Fibroblast of villous mesenchyme (primary cell): ENCODE results near the gene P2RX4. TPM values are rescaled to one million over a fixed set of nuclear protein-coding genes. Genes with fewer than 3 reads are reported as not detected.
"Not testable (repeated sequence)": the region's sequence is repeated elsewhere in the genome, so short reads cannot be mapped to it uniquely, and the experiment has no call there.

ENCODE experiments used
- DNase-seq: peaks from one replicate; pipeline ENCODE4 v3.0.0-alpha.2; 2010; ENCODE audit warnings: low read depth
- H3K4me3 ChIP-seq: 2 replicates; pipeline ENCODE4 v1.5.1; 2011; ENCODE audit warnings: low read depth, mild to moderate bottlenecking, low read length
- total RNA-seq: library from RNA; depleted of rRNA; stranded (reverse); fragments of >200 nt; gene quantifications from 2 replicates; pipeline ENCODE4 v1.2.3, GENCODE V29; 2012
- TF ChIP-seq, protein P1 (sequence below): IDR thresholded peaks from 2 replicates; pipeline ENCODE4 v1.5.1; 2012; ENCODE audit warnings: low read depth, mild to moderate bottlenecking, low read length; ENCODE audit not compliant: insufficient read depth

Gene P2RX4
- total RNA-seq, 1 donor: 15.1 TPM

DNA sequence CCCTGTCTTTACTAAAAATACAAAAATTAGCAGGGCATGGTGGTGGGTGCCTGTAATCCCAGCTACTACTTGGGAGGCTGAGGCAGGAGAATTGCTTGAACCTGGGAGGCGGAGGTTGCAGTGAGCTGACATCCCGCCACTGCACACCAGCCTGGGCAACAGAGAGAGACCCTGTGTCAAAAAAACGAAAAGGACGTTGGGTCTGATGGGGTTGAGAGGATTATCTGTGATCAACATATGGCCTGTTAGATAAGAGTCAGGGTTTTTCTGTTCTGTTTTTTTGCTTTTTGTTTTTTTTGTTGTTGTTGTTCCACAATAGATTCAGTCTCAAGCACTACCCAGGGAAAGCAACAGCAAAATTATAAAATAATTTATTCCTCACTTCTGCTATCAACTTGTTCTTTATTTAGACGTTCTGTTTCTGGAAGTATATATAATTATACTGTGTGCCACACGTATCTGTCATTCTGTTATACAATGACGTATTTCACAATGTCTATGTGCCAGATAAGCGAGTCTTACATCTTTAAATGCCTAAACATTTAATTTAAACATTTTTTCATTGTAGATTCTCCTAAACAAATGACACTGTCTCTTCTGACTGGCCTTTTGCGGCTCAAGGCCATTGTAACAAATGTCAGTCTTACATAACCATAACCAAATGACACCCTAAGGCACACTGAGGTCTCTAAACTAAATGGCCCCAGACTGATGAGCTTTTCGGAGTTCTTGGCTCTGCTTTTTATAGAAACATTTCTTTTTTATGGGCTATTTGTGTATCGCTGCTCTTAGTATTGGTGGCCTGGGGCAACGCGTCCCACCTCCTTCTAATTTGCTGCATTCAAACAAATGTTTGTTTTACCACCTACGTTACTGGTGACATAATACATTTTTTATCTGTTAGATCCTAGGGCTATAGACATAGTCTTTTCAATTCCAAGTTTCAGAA, 7.2 kb upstream of the P2RX4 start:
- DNase-seq: no peak
- H3K4me3 ChIP-seq: no peak overlapping the region
- TF ChIP-seq, protein P1, sequence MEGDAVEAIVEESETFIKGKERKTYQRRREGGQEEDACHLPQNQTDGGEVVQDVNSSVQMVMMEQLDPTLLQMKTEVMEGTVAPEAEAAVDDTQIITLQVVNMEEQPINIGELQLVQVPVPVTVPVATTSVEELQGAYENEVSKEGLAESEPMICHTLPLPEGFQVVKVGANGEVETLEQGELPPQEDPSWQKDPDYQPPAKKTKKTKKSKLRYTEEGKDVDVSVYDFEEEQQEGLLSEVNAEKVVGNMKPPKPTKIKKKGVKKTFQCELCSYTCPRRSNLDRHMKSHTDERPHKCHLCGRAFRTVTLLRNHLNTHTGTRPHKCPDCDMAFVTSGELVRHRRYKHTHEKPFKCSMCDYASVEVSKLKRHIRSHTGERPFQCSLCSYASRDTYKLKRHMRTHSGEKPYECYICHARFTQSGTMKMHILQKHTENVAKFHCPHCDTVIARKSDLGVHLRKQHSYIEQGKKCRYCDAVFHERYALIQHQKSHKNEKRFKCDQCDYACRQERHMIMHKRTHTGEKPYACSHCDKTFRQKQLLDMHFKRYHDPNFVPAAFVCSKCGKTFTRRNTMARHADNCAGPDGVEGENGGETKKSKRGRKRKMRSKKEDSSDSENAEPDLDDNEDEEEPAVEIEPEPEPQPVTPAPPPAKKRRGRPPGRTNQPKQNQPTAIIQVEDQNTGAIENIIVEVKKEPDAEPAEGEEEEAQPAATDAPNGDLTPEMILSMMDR: no peak

DNA sequence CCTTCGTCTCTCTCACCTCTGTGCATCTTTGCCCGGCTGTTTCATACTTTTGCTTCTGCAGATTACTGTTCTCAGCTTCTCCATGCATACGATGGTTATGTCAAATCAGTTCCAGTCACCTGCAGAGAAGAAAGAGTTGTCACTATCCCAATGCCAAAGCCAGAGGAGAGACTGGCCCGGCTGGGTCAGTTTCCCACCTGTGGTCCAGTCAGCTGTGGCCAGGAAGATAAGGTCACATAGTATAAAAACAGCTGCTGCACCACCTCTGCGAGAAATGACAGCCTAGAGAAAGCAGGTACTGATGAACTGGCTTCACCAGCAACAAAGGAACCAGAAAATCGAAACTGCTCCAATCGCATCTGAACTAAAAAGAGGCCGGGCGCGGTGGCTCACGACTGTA, 6.4 kb upstream of the P2RX4 start:
- no peak for DNase-seq
- TF ChIP-seq, protein P1: no peak

DNA sequence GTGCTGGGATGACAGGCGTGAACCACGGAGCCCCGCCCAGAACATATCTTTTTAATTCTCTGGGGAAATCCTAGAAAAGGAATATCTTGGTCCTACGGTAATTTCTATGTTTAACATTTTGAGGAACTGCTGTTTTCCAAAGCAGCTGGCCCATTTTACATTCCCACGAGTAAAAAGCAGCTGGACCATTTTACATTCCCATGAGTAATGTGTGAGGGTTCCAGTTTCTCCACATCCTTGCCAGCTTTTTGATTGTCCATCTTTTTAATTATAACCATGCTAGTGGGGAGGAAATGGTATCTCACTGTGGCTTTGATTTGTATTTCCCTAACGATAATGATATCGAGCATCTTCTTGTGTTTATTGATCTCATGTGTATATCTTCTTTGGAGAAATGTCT, 4.4 kb upstream of the P2RX4 start:
- no peak overlapping the region for H3K4me3 ChIP-seq
- no peak for DNase-seq
- TF ChIP-seq, protein P1: no peak

More for the DNA sequence above, 6.4 kb upstream of the P2RX4 start:
- H3K4me3 ChIP-seq: no peak overlapping the region

DNA sequence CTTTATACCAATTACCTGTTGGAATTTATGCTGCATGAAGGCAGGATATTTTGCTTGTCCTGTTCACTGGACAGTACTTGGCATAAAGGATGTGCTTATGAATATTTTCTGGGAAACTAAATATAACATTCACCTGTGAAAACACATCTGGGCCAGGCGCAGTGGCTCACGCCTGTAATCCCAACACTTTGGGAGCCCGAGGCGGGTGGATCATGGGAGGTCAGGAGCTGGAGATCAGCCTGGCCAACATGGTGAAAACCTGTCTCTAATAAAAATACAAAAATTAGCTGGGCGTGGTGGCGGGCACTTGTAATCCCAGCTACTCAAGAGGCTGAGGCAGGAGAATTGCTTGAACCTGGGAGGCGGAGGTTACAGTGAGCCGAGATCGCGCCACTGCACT, 1.4 kb upstream of the P2RX4 start:
- DNase-seq, H3K4me3 ChIP-seq: not testable (repeated sequence)

DNA sequence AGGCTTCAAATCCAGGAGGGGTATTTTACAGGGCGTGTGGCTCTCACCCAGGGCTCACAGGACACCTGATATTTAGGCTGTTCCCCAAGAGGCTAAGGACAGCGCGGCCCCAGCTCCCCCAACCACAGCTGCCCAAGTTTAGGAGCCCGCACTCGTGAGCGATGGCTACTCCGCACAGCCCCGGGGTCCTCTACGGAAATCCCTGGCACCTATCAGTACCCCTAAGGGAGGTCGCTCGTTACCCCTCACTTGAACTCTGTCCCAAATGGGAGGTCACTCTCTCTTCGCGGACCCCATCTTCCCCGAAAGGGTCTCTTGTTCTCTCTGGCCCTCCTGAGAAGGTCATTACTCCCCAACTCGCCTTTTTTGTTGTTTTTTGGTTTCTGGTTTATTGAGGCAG, 708 bp upstream of the P2RX4 start:
- DNase-seq: no peak
- no peak overlapping the region for H3K4me3 ChIP-seq
- TF ChIP-seq, protein P1: no peak

DNA sequence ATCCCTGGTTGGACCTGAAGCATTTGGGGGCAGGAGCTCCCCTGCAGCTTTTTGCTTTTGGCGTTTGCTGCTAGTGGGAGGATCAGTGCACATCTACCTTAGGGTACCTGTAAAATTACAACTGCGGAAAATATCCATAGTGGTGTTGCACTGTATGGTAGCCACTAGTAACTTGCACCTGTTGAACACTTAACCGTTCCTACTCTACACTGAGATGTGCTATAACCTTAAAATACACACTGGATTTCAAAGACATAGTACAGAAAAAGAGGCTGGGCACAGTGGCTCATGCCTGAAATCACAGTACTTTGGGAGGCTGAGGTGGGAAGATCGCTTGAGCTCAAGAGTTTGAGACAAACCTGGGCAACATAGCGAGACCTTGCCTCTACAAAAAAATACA, 2.9 kb downstream of the P2RX4 start:
- TF ChIP-seq, protein P1: no peak
- H3K4me3 ChIP-seq: no peak overlapping the region
- DNase-seq: no peak

DNA sequence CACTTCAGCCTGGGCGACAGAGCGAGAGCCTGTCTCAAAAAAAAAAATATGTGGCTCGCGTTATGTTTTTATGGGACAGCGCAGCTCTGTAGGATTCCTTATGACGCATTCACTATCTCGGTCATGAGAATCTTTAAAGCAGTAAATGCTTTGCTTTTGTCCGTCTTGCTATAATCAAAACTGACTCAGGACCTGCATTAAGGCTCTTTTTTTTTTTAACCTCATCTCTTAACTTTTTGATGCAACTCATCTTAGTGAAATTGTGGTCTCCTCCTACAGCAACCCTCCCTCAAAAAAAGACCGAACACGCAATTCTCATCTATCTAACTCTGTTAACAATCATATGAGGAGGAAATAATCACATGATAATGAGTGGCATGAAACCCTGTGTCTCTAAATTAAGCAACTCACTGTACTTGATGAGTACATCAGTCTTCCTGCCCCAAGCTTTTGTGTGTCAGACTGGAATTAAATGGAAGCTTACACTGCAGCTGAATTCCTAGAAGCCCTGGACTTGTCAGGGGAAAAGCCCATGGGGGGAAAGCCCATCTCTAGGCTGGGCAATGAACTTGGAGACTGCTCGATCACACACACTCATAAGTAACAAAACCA, 4.3 kb downstream of the P2RX4 start:
- H3K4me3 ChIP-seq: no peak overlapping the region
- DNase-seq: peak; percentile 89
- TF ChIP-seq, protein P1: no peak
